ENCODE results near the gene VAV2.

GRCh38 chr9:133901184-133901835, 90.8 kb downstream of the VAV2 start:
- TF ChIP-seq, protein P1, sequence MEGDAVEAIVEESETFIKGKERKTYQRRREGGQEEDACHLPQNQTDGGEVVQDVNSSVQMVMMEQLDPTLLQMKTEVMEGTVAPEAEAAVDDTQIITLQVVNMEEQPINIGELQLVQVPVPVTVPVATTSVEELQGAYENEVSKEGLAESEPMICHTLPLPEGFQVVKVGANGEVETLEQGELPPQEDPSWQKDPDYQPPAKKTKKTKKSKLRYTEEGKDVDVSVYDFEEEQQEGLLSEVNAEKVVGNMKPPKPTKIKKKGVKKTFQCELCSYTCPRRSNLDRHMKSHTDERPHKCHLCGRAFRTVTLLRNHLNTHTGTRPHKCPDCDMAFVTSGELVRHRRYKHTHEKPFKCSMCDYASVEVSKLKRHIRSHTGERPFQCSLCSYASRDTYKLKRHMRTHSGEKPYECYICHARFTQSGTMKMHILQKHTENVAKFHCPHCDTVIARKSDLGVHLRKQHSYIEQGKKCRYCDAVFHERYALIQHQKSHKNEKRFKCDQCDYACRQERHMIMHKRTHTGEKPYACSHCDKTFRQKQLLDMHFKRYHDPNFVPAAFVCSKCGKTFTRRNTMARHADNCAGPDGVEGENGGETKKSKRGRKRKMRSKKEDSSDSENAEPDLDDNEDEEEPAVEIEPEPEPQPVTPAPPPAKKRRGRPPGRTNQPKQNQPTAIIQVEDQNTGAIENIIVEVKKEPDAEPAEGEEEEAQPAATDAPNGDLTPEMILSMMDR (IDR thresholded peaks at IDR 0.05), result no peak
- no peak for TF ChIP-seq POLR2AphosphoS5 (IDR thresholded peaks at IDR 0.05)
- no peak for TF ChIP-seq POLR2A (IDR thresholded peaks at IDR 0.05; ENCODE audit: low read depth)

Measured in esophagus muscularis mucosa (tissue), 3 donors.